Measurements from ENCODE around the gene GCG. TPM values are rescaled to one million over a fixed set of nuclear protein-coding genes. Genes with fewer than 3 reads are reported as not detected.

The GCG gene
- polyA plus RNA-seq, 1 experiment: 0.27 TPM

DNA sequence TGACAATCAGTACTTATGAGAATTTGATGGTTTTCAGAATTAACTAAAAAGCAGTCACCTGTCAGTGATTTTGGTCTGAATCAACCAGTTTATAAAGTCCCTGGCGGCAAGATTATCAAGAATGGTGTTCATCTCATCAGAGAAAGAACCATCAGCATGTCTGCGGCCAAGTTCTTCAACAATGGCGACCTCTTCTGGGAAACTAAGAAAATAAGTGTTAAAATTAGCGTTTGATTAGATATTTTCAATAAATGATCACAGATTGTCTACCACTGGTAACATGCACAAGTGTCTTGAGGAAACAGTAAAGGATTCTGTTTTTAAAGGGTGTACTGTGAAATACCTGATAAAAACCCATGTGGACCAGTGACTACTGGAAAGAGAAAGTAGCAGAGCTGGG lies 8.1 kb downstream of the GCG start:
- DNase-seq (ENCODE audit: low read depth, low spot score): no peak
- TF ChIP-seq, protein P1, sequence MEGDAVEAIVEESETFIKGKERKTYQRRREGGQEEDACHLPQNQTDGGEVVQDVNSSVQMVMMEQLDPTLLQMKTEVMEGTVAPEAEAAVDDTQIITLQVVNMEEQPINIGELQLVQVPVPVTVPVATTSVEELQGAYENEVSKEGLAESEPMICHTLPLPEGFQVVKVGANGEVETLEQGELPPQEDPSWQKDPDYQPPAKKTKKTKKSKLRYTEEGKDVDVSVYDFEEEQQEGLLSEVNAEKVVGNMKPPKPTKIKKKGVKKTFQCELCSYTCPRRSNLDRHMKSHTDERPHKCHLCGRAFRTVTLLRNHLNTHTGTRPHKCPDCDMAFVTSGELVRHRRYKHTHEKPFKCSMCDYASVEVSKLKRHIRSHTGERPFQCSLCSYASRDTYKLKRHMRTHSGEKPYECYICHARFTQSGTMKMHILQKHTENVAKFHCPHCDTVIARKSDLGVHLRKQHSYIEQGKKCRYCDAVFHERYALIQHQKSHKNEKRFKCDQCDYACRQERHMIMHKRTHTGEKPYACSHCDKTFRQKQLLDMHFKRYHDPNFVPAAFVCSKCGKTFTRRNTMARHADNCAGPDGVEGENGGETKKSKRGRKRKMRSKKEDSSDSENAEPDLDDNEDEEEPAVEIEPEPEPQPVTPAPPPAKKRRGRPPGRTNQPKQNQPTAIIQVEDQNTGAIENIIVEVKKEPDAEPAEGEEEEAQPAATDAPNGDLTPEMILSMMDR (IDR thresholded peaks at IDR 0.05; ENCODE audit: low read depth, low read length): no peak
- Histone ChIP-seq H3K27me3 (ENCODE audit: control insufficient read depth, insufficient read depth, low read length) (no peaks in the 10 kb centered on the region), H3K9me3 (ENCODE audit: control insufficient read depth, insufficient read depth, low read length) (no peaks in the 10 kb centered on the region), H3K27ac (ENCODE audit: low read depth, low read length) (no peak overlapping the region), H3K4me3 (ENCODE audit: low read depth, low read length) (no peak overlapping the region)
- CTCF ChIA-PET: interaction anchor here (1.8 kb wide), 1 partner anchor 10 kb away, joined by 9 read pairs; no protein-coding TSS in a partner anchor
- POLR2A ChIA-PET: no interaction called here

- TF ChIP-seq, protein P1 (IDR thresholded peaks at IDR 0.05; ENCODE audit: low read depth, low read length): no peak
- DNase-seq (ENCODE audit: low read depth, low spot score): no peak
- POLR2A ChIA-PET: no interaction called here
- Histone ChIP-seq H3K27ac (ENCODE audit: low read depth, low read length) (no peak overlapping the region), H3K4me3 (ENCODE audit: low read depth, low read length) (no peak overlapping the region), H3K9me3 (ENCODE audit: control insufficient read depth, insufficient read depth, low read length) (no peaks in the 10 kb centered on the region), H3K27me3 (ENCODE audit: control insufficient read depth, insufficient read depth, low read length) (no peaks in the 10 kb centered on the region)
- CTCF ChIA-PET: interaction anchor here (1.2 kb wide), 1 partner anchor 12 kb away, joined by 3 read pairs; no protein-coding TSS in a partner anchor
Observed at GRCh38 chr2:162138310-162138709, 13.7 kb downstream of the GCG start.

GRCh38 chr2:162127422-162127821 lies 24.6 kb downstream of the GCG start:
- H3K4me3 ChIP-seq (ENCODE audit: low read depth, low read length): no peak overlapping the region
- no peaks in the 10 kb centered on the region for H3K27me3 ChIP-seq (ENCODE audit: control insufficient read depth, insufficient read depth, low read length)
- DNase-seq (ENCODE audit: low read depth, low spot score): no peak
- TF ChIP-seq, protein P1 (IDR thresholded peaks at IDR 0.05; ENCODE audit: low read depth, low read length): no peak
- H3K9me3 ChIP-seq (ENCODE audit: control insufficient read depth, insufficient read depth, low read length): no peaks in the 10 kb centered on the region
- CTCF ChIA-PET: interaction anchor here (0.7 to 5.3 kb wide), 6 partner anchors 93 to 540 kb away, joined by 3 to 73 read pairs (median 10); no protein-coding TSS in a partner anchor
- no peak overlapping the region for H3K27ac ChIP-seq (ENCODE audit: low read depth, low read length)
- POLR2A ChIA-PET: no interaction called here

DNA sequence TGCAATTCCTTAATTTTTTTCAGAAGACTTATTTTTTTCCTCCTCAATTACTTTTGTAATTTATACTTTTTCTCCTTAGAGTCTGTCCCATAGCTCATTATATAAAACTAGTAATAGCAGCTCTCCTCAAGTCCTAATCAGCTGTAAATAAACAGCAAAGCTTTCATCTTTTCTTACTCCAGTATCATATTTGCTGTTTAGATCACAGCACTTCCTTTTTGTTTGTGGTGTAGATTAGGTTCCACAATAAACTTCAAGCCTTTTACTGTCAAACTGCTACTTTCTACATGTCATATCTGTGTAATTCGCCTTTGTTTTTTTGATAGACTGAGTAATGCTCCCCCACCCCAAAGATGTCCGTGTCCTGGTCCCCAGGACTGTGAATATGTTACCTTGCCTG lies 25.5 kb downstream of the GCG start:
- CTCF ChIA-PET: interaction anchor here (0.6 to 5.3 kb wide), 11 partner anchors 12 to 810 kb away, joined by 3 to 73 read pairs (median 7); partner anchors contain the start of gene IFIH1
- TF ChIP-seq, protein P1 (IDR thresholded peaks at IDR 0.05; ENCODE audit: low read depth, low read length): no peak
- no peak for DNase-seq (ENCODE audit: low read depth, low spot score)
- no peaks in the 10 kb centered on the region for H3K27me3 ChIP-seq (ENCODE audit: control insufficient read depth, insufficient read depth, low read length)
- H3K27ac ChIP-seq (ENCODE audit: low read depth, low read length): no peak overlapping the region
- H3K4me3 ChIP-seq (ENCODE audit: low read depth, low read length): no peak overlapping the region
- POLR2A ChIA-PET: no interaction called here
- H3K9me3 ChIP-seq (ENCODE audit: control insufficient read depth, insufficient read depth, low read length): no peaks in the 10 kb centered on the region

DNA sequence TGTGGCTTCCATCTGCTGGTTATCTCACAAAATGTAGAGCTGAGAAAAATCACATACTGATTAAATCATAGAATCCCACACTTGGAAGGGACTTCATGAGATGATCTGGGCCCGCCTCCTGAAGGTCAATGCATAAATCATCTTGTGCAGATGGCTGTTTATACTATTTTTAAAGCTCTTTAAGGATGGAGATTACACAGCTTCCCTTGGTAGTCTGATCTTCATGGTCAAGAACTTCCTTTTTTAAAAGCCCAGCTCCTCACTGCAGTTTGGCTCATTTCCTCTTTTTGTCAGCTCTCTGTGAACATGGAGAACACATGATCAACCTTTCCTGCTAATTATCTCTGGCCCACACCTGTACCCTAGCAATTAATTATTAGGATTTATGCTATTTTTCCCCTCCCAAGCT lies 25.9 kb downstream of the GCG start:
- TF ChIP-seq, protein P1 (IDR thresholded peaks at IDR 0.05; ENCODE audit: low read depth, low read length): no peak
- no peak for DNase-seq (ENCODE audit: low read depth, low spot score)
- Histone ChIP-seq H3K4me3 (ENCODE audit: low read depth, low read length) (no peak overlapping the region), H3K9me3 (ENCODE audit: control insufficient read depth, insufficient read depth, low read length) (no peaks in the 10 kb centered on the region), H3K27me3 (ENCODE audit: control insufficient read depth, insufficient read depth, low read length) (no peaks in the 10 kb centered on the region), H3K27ac (ENCODE audit: low read depth, low read length) (no peak overlapping the region)
- POLR2A ChIA-PET: no interaction called here
- CTCF ChIA-PET: interaction anchor here (0.6 to 5.3 kb wide), 12 partner anchors 13 to 810 kb away, joined by 3 to 73 read pairs (median 6); partner anchors contain the start of gene IFIH1
